ENCODE results near the gene ARHGAP21. TPM values are rescaled to one million over a fixed set of nuclear protein-coding genes. Genes with fewer than 3 reads are reported as not detected.

The ARHGAP21 gene
- total and polyA plus RNA-seq, 2 experiments from 2014 or later = 15.3 to 44.5 TPM

GRCh38 chr10:24678757-24679156 is 44.9 kb downstream of the ARHGAP21 start:
- no peak for TF ChIP-seq CTCF (conservative IDR thresholded peaks at IDR 0.05; ENCODE audit: low read depth in 2 of 2)
- TF ChIP-seq EZH2phosphoT487 (IDR thresholded peaks at IDR 0.05; ENCODE audit: unreplicated experiment) = no peak
- no peak for TF ChIP-seq ZNF331 (CRISPR knock-in tag; IDR thresholded peaks at IDR 0.05; ENCODE audit: low read depth)
- TF ChIP-seq STAT1 (IDR thresholded peaks at IDR 0.05; ENCODE audit: unreplicated experiment) = no peak
- TF ChIP-seq JUNB (IDR thresholded peaks at IDR 0.05; ENCODE audit: unreplicated experiment) = no peak
- no peak for TF ChIP-seq ZNF114 (CRISPR knock-in tag; IDR thresholded peaks at IDR 0.05)
- TF ChIP-seq ZNF462 (CRISPR knock-in tag; IDR thresholded peaks at IDR 0.05) = no peak
- H3K27me3 Mint-ChIP-seq (ENCODE audit: insufficient read depth, low read depth, poor library complexity) = peaks cover 2% of the 10 kb centered on the region
- Histone ChIP-seq H3K27ac (ENCODE audit: low read depth) (no peak overlapping the region), H3K27me3 (ENCODE audit: insufficient read depth) (no peaks in the 10 kb centered on the region), H3K4me1 (ENCODE audit: insufficient read depth) (no peaks in the 10 kb centered on the region), H3K4me3 (no peak overlapping the region), H3F3A (replicated peaks; ENCODE audit: low read depth) (no peaks in the 10 kb centered on the region), H4K20me1 (replicated peaks; ENCODE audit: insufficient read depth) (no peaks in the 10 kb centered on the region), H3K4me2 (no peak overlapping the region), H3K9me2 (ENCODE audit: insufficient read depth) (no peaks in the 10 kb centered on the region), H3K79me2 (replicated peaks; ENCODE audit: insufficient read depth) (peaks cover 50% of the 10 kb centered on the region), H2AFZ (no peak overlapping the region), H3K36me3 (ENCODE audit: insufficient read depth) (no peaks in the 10 kb centered on the region)
- ATAC-seq (no peak), DNase-seq (ENCODE audit: low spot score) (no peak)
- H3K36me3 Mint-ChIP-seq (ENCODE audit: low read depth) = peaks cover 12% of the 10 kb centered on the region; the same call in 2 of the 3 replicates
- peaks cover 12% of the 10 kb centered on the region; the same call in 2 of the 3 replicates for H3K4me1 Mint-ChIP-seq
- peaks cover 9% of the 10 kb centered on the region; the same call in 1 of the 3 replicates for H3K9me3 Mint-ChIP-seq
- no peak overlapping the region for H3K4me3 Mint-ChIP-seq
- no peak overlapping the region for H3K27ac Mint-ChIP-seq

All from GM23338 (cell line).